ENCODE measurements around the gene LAGE3. TPM values are rescaled to one million over a fixed set of nuclear protein-coding genes. Genes with fewer than 3 reads are reported as not detected.

Gene LAGE3
- total RNA-seq, 4 donors from 2014 or later: 5.7 to 17.0 (median 14.9) TPM

- no peak for TF ChIP-seq CTCF (IDR thresholded peaks at IDR 0.05; ENCODE audit: low read depth)
These were observed 28.7 kb upstream of the LAGE3 start for GRCh38 chrX:154507673-154508383.

- no peak for TF ChIP-seq CTCF (IDR thresholded peaks at IDR 0.05; ENCODE audit: low read depth)
These were observed 27.6 kb upstream of the LAGE3 start for GRCh38 chrX:154506483-154507332.

- TF ChIP-seq CTCF (IDR thresholded peaks at IDR 0.05; ENCODE audit: low read depth): no peak
These were observed 26.7 kb upstream of the LAGE3 start for GRCh38 chrX:154505734-154506133.

GRCh38 chrX:154502989-154503388, 23.9 kb upstream of the LAGE3 start:
- no peak for TF ChIP-seq CTCF (IDR thresholded peaks at IDR 0.05; ENCODE audit: low read depth)

GRCh38 chrX:154502098-154502497, 23.0 kb upstream of the LAGE3 start:
- TF ChIP-seq CTCF (IDR thresholded peaks at IDR 0.05; ENCODE audit: low read depth): no peak

- no peak for TF ChIP-seq CTCF (IDR thresholded peaks at IDR 0.05; ENCODE audit: low read depth)
These were observed 16.4 kb upstream of the LAGE3 start for GRCh38 chrX:154495472-154495922.

- no peak for TF ChIP-seq CTCF (IDR thresholded peaks at IDR 0.05; ENCODE audit: low read depth)
These were observed 15.6 kb upstream of the LAGE3 start for GRCh38 chrX:154494715-154495114.
